ENCODE data around the gene GPR31.

GPR31 gene

GRCh38 chr6:167165858-167166471 is 8.2 kb upstream of the GPR31 start:
- DNase-seq, result no peak

- no peak for DNase-seq
Measured at GRCh38 chr6:167164261-167164660, 6.5 kb upstream of the GPR31 start.

- no peak for DNase-seq
Measured at GRCh38 chr6:167163476-167164011, 5.8 kb upstream of the GPR31 start.

- DNase-seq, result no peak
Measured at GRCh38 chr6:167162591-167162990, 4.8 kb upstream of the GPR31 start.

GRCh38 chr6:167161851-167162467 is 4.2 kb upstream of the GPR31 start:
- DNase-seq, result no peak

GRCh38 chr6:167157414-167157813 is 366 bp downstream of the GPR31 start:
- DNase-seq, result no peak

GRCh38 chr6:167154895-167155294 is 2.9 kb downstream of the GPR31 start:
- no peak for DNase-seq

GRCh38 chr6:167154291-167154690 is 3.5 kb downstream of the GPR31 start:
- no peak for DNase-seq

- no peak for DNase-seq
Measured at GRCh38 chr6:167153521-167153959, 4.2 kb downstream of the GPR31 start.

- DNase-seq, result no peak
Measured at GRCh38 chr6:167152862-167153261, 4.9 kb downstream of the GPR31 start.

GRCh38 chr6:167151648-167152047 is 6.1 kb downstream of the GPR31 start:
- DNase-seq, result peak; percentile 7

GRCh38 chr6:167150941-167151549 is 6.7 kb downstream of the GPR31 start:
- DNase-seq, result no peak

GRCh38 chr6:167148997-167149396 is 8.8 kb downstream of the GPR31 start:
- no peak for DNase-seq

- DNase-seq, result no peak
Measured at GRCh38 chr6:167148021-167148420, 9.8 kb downstream of the GPR31 start.

- peak; percentile 14 for DNase-seq
Measured at GRCh38 chr6:167146977-167147376, 10.8 kb downstream of the GPR31 start.

GRCh38 chr6:167146135-167146534 is 11.6 kb downstream of the GPR31 start:
- DNase-seq, result no peak

- DNase-seq, result no peak
Measured at GRCh38 chr6:167145461-167145860, 12.3 kb downstream of the GPR31 start.

- DNase-seq, result no peak
Measured at GRCh38 chr6:167143041-167143440, 14.7 kb downstream of the GPR31 start.

GRCh38 chr6:167142433-167142761 is 15.4 kb downstream of the GPR31 start:
- DNase-seq, result no peak

GRCh38 chr6:167141667-167142432 is 15.9 kb downstream of the GPR31 start:
- peak; percentile 75 for DNase-seq

GRCh38 chr6:167140589-167141474 is 16.9 kb downstream of the GPR31 start:
- no peak for DNase-seq

GRCh38 chr6:167139761-167140160 is 18.0 kb downstream of the GPR31 start:
- peak; percentile 58 for DNase-seq
